ENCODE measurements around the gene FBP2.
"Not testable (repeated sequence)": the region's sequence is repeated elsewhere in the genome, so short reads cannot be mapped to it uniquely, and the experiment has no call there.

Gene FBP2

GRCh38 chr9:94564279-94564678 lies 29.3 kb downstream of the FBP2 start:
- H3K27me3 Mint-ChIP-seq; H3K4me3 Mint-ChIP-seq; H3K9me3 Mint-ChIP-seq; H3K4me1 Mint-ChIP-seq; ATAC-seq (ENCODE audit: low read depth); H3K36me3 Mint-ChIP-seq; DNase-seq (ENCODE audit: low spot score in 2 of 2); H3K27ac Mint-ChIP-seq: not testable (repeated sequence)

- DNase-seq (ENCODE audit: low spot score in 2 of 2) (no peak), ATAC-seq (ENCODE audit: low read depth) (no peak)
- no peaks in the 10 kb centered on the region for H3K36me3 Mint-ChIP-seq
- no peak overlapping the region for H3K27ac Mint-ChIP-seq
- H3K4me1 Mint-ChIP-seq = no peaks in the 10 kb centered on the region
- H3K4me3 Mint-ChIP-seq = no peak overlapping the region
- peaks cover 9% of the 10 kb centered on the region for H3K27me3 Mint-ChIP-seq
- peaks cover 5% of the 10 kb centered on the region for H3K9me3 Mint-ChIP-seq
Measured at GRCh38 chr9:94563548-94563947, 30.1 kb downstream of the FBP2 start.

- DNase-seq (ENCODE audit: low spot score in 2 of 2) = no peak
- Mint-ChIP-seq H3K9me3 (peaks cover 5% of the 10 kb centered on the region), H3K4me1 (no peaks in the 10 kb centered on the region), H3K36me3 (no peaks in the 10 kb centered on the region), H3K4me3 (no peak overlapping the region), H3K27me3 (peaks cover 9% of the 10 kb centered on the region), H3K27ac (no peak overlapping the region)
- ATAC-seq (ENCODE audit: low read depth) = no peak
Measured at GRCh38 chr9:94560237-94560636, 33.4 kb downstream of the FBP2 start.

GRCh38 chr9:94557376-94557775 lies 36.2 kb downstream of the FBP2 start:
- no peak for DNase-seq (ENCODE audit: low spot score in 2 of 2)
- Mint-ChIP-seq H3K27me3 (peaks cover 11% of the 10 kb centered on the region), H3K4me3 (no peak overlapping the region), H3K36me3 (no peaks in the 10 kb centered on the region), H3K4me1 (no peaks in the 10 kb centered on the region), H3K9me3 (no peaks in the 10 kb centered on the region), H3K27ac (no peak overlapping the region)
- ATAC-seq (ENCODE audit: low read depth) = no peak

GRCh38 chr9:94554439-94555331 lies 38.9 kb downstream of the FBP2 start, which contains the start of gene PCAT7:
Gene PCAT7 (plus strand): TSS chr9:94555083.
- peak in 1 of 2 donors; percentile 3 for DNase-seq (ENCODE audit: low spot score in 2 of 2)
- peak; percentile 63 for ATAC-seq (ENCODE audit: low read depth)
- H3K4me3 Mint-ChIP-seq = no peak within 1 kb of the TSS
- H3K4me1 Mint-ChIP-seq = no peaks in the 10 kb centered on the region
- H3K36me3 Mint-ChIP-seq = no peaks in the 10 kb centered on the region
- H3K27me3 Mint-ChIP-seq = peaks cover 11% of the 10 kb centered on the region
- no peaks in the 10 kb centered on the region for H3K9me3 Mint-ChIP-seq
- no peak within 1 kb of the TSS for H3K27ac Mint-ChIP-seq

GRCh38 chr9:94554078-94554438 lies 39.6 kb downstream of the FBP2 start:
- H3K27ac Mint-ChIP-seq = no peak overlapping the region
- H3K4me3 Mint-ChIP-seq = no peak overlapping the region
- H3K9me3 Mint-ChIP-seq = no peaks in the 10 kb centered on the region
- no peaks in the 10 kb centered on the region for H3K36me3 Mint-ChIP-seq
- peaks cover 11% of the 10 kb centered on the region for H3K27me3 Mint-ChIP-seq
- no peak for DNase-seq (ENCODE audit: low spot score in 2 of 2)
- no peak for ATAC-seq (ENCODE audit: low read depth)
- no peaks in the 10 kb centered on the region for H3K4me1 Mint-ChIP-seq

- Mint-ChIP-seq H3K36me3 (no peaks in the 10 kb centered on the region), H3K27me3 (peaks cover 11% of the 10 kb centered on the region), H3K4me3 (no peak overlapping the region), H3K27ac (no peak overlapping the region), H3K4me1 (no peaks in the 10 kb centered on the region), H3K9me3 (no peaks in the 10 kb centered on the region)
- ATAC-seq (ENCODE audit: low read depth) = no peak
- no peak for DNase-seq (ENCODE audit: low spot score in 2 of 2)
Measured at GRCh38 chr9:94553029-94553938, 40.3 kb downstream of the FBP2 start.

GRCh38 chr9:94545940-94546339 lies 47.7 kb downstream of the FBP2 start:
- no peaks in the 10 kb centered on the region for H3K4me1 Mint-ChIP-seq
- peaks cover 8% of the 10 kb centered on the region for H3K27me3 Mint-ChIP-seq
- no peak for DNase-seq (ENCODE audit: low spot score in 2 of 2)
- ATAC-seq (ENCODE audit: low read depth) = no peak
- H3K4me3 Mint-ChIP-seq = no peak overlapping the region
- H3K27ac Mint-ChIP-seq = no peak overlapping the region
- no peaks in the 10 kb centered on the region for H3K9me3 Mint-ChIP-seq
- H3K36me3 Mint-ChIP-seq = no peaks in the 10 kb centered on the region

GRCh38 chr9:94544335-94544734 lies 49.3 kb downstream of the FBP2 start:
- not testable (repeated sequence) for H3K9me3 Mint-ChIP-seq; ATAC-seq (ENCODE audit: low read depth); H3K4me3 Mint-ChIP-seq; H3K27me3 Mint-ChIP-seq; H3K4me1 Mint-ChIP-seq; H3K27ac Mint-ChIP-seq; H3K36me3 Mint-ChIP-seq; DNase-seq (ENCODE audit: low spot score in 2 of 2)

- H3K36me3 Mint-ChIP-seq = no peaks in the 10 kb centered on the region
Measured at GRCh38 chr9:94538908-94539307, 54.7 kb downstream of the FBP2 start.

GRCh38 chr9:94534901-94535300 lies 58.7 kb downstream of the FBP2 start:
- Mint-ChIP-seq H3K4me1 (no peaks in the 10 kb centered on the region), H3K36me3 (no peaks in the 10 kb centered on the region), H3K4me3 (no peak overlapping the region), H3K27ac (no peak overlapping the region), H3K9me3 (no peaks in the 10 kb centered on the region), H3K27me3 (peaks cover 9% of the 10 kb centered on the region)
- DNase-seq (ENCODE audit: low spot score in 2 of 2) (no peak), ATAC-seq (ENCODE audit: low read depth) (no peak)

More at GRCh38 chr9:94538908-94539307, 54.7 kb downstream of the FBP2 start:
- no peak for ATAC-seq (ENCODE audit: low read depth)
- Mint-ChIP-seq H3K27ac (no peak overlapping the region), H3K9me3 (no peaks in the 10 kb centered on the region), H3K4me1 (no peaks in the 10 kb centered on the region), H3K4me3 (no peak overlapping the region), H3K27me3 (peaks cover 10% of the 10 kb centered on the region)
- DNase-seq (ENCODE audit: low spot score in 2 of 2) = no peak

GRCh38 chr9:94533601-94534000 lies 60.0 kb downstream of the FBP2 start:
- no peak overlapping the region for H3K4me3 Mint-ChIP-seq
- H3K27me3 Mint-ChIP-seq = peaks cover 9% of the 10 kb centered on the region
- no peak for ATAC-seq (ENCODE audit: low read depth)
- H3K4me1 Mint-ChIP-seq = no peaks in the 10 kb centered on the region
- no peaks in the 10 kb centered on the region for H3K9me3 Mint-ChIP-seq
- DNase-seq (ENCODE audit: low spot score in 2 of 2) = no peak
- no peak overlapping the region for H3K27ac Mint-ChIP-seq
- H3K36me3 Mint-ChIP-seq = no peaks in the 10 kb centered on the region

- Mint-ChIP-seq H3K4me3 (no peak overlapping the region), H3K4me1 (no peaks in the 10 kb centered on the region), H3K27me3 (peaks cover 9% of the 10 kb centered on the region), H3K36me3 (no peaks in the 10 kb centered on the region), H3K27ac (no peak overlapping the region), H3K9me3 (no peaks in the 10 kb centered on the region)
- no peak for ATAC-seq (ENCODE audit: low read depth)
- no peak for DNase-seq (ENCODE audit: low spot score in 2 of 2)
Measured at GRCh38 chr9:94533155-94533554, 60.5 kb downstream of the FBP2 start.

GRCh38 chr9:94528886-94529285 lies 64.7 kb downstream of the FBP2 start:
- Mint-ChIP-seq H3K9me3 (no peaks in the 10 kb centered on the region), H3K4me1 (no peaks in the 10 kb centered on the region), H3K27ac (no peak overlapping the region), H3K4me3 (no peak overlapping the region), H3K27me3 (peaks cover 3% of the 10 kb centered on the region), H3K36me3 (no peaks in the 10 kb centered on the region)
- DNase-seq (ENCODE audit: low spot score in 2 of 2) (no peak), ATAC-seq (ENCODE audit: low read depth) (no peak)

Data from memory B cell (primary cell).